H9 (cell line): ENCODE data around the gene F2RL3. TPM values are rescaled to one million over a fixed set of nuclear protein-coding genes. Genes with fewer than 3 reads are reported as not detected.

Source experiments
- DNase-seq: peaks from one replicate; pipeline ENCODE4 v3.0.0-alpha.2; 2017
- H2AFZ ChIP-seq: one replicate; pipeline ENCODE4 v1.6.1; 2013; ENCODE audit warnings: mild to moderate bottlenecking, low read length, control low read depth, moderate library complexity
- H2AK5ac ChIP-seq: 2 replicates; pipeline ENCODE4 v1.6.1; 2013; ENCODE audit warnings: low read length, control low read depth, mixed read lengths; ENCODE audit not compliant: insufficient read length
- H2BK120ac ChIP-seq: one replicate; pipeline ENCODE4 v1.6.1; 2013; ENCODE audit warnings: low read depth, mild to moderate bottlenecking, low read length, control low read depth, inconsistent platforms; ENCODE audit not compliant: poor library complexity, severe bottlenecking
- H2BK12ac ChIP-seq: 2 replicates; pipeline ENCODE4 v1.6.1; 2013; ENCODE audit warnings: low read length, control low read depth, mixed read lengths, low read depth; ENCODE audit not compliant: insufficient read length
- H2BK15ac ChIP-seq: 2 replicates; pipeline ENCODE4 v1.6.1; 2013; ENCODE audit warnings: low read depth, low read length, control low read depth
- H2BK20ac ChIP-seq: one replicate; pipeline ENCODE4 v1.6.1; 2013; ENCODE audit warnings: low read depth, mild to moderate bottlenecking, low read length, control low read depth, inconsistent platforms; ENCODE audit not compliant: poor library complexity, severe bottlenecking
- H2BK5ac ChIP-seq: 2 replicates; pipeline ENCODE4 v1.6.1; 2013; ENCODE audit warnings: low read length, control low read depth, mixed read lengths; ENCODE audit not compliant: insufficient read length
- H3K14ac ChIP-seq: 2 replicates; pipeline ENCODE4 v1.6.1; 2013; ENCODE audit warnings: low read length, control low read depth; ENCODE audit not compliant: insufficient read depth
- H3K18ac ChIP-seq: 2 replicates; pipeline ENCODE4 v1.6.1; 2013; ENCODE audit warnings: low read depth, mild to moderate bottlenecking, mixed read lengths, low read length, control low read depth; ENCODE audit not compliant: insufficient read length
- H3K23ac ChIP-seq: 2 replicates; pipeline ENCODE4 v1.6.1; 2013; ENCODE audit warnings: low read length, control low read depth, mixed read lengths, low read depth; ENCODE audit not compliant: insufficient read length
- H3K23me2 ChIP-seq: 2 replicates; pipeline ENCODE4 v1.6.1; 2013; ENCODE audit warnings: low read depth, mild to moderate bottlenecking, mixed read lengths, low read length, control low read depth; ENCODE audit not compliant: insufficient read length, poor library complexity, severe bottlenecking
- H3K27ac ChIP-seq: 2 replicates; pipeline ENCODE4 v1.5.1; 2013; ENCODE audit warnings: low read length, control low read depth, mixed read lengths, low read depth; ENCODE audit not compliant: insufficient read length
- H3K27me3 ChIP-seq: 2 replicates; pipeline ENCODE4 v1.6.1; 2013; ENCODE audit warnings: low read length, control low read depth, inconsistent platforms; ENCODE audit not compliant: insufficient read depth
- H3K4ac ChIP-seq: 2 replicates; pipeline ENCODE4 v1.6.1; 2013; ENCODE audit warnings: low read depth, mild to moderate bottlenecking, control low read depth, inconsistent platforms, low read length, moderate library complexity
- H3K4me1 ChIP-seq: 2 replicates; pipeline ENCODE4 v1.6.1; 2013; ENCODE audit warnings: low read length, control low read depth, inconsistent platforms; ENCODE audit not compliant: insufficient read depth
- H3K4me2 ChIP-seq: 2 replicates; pipeline ENCODE4 v1.6.1; 2013; ENCODE audit warnings: low read length, control low read depth, mixed read lengths; ENCODE audit not compliant: insufficient read length, insufficient read depth
- H3K56ac ChIP-seq: 2 replicates; pipeline ENCODE4 v1.6.1; 2013; ENCODE audit warnings: low read depth, mild to moderate bottlenecking, mixed read lengths, low read length, control low read depth; ENCODE audit not compliant: insufficient read length
- H3K79me1 ChIP-seq: 2 replicates; pipeline ENCODE4 v1.6.1; 2013; ENCODE audit warnings: low read depth, mild to moderate bottlenecking, moderate library complexity, low read length, control low read depth, inconsistent platforms; ENCODE audit not compliant: insufficient read depth, poor library complexity, severe bottlenecking
- H3K79me2 ChIP-seq: 2 replicates; pipeline ENCODE4 v1.6.1; 2013; ENCODE audit warnings: low read length, control low read depth, inconsistent platforms; ENCODE audit not compliant: insufficient read depth
- H3K9ac ChIP-seq: 2 replicates; pipeline ENCODE4 v1.6.1; 2013; ENCODE audit warnings: low read length, control low read depth, mixed read lengths; ENCODE audit not compliant: insufficient read length; ENCODE audit errors: extremely low read depth
- H3K9me3 ChIP-seq: one replicate; pipeline ENCODE4 v1.6.1; 2013; ENCODE audit warnings: low read depth, low read length, inconsistent platforms; ENCODE audit not compliant: control insufficient read depth
- H3T11ph ChIP-seq: one replicate; pipeline ENCODE4 v1.6.1; 2013; ENCODE audit warnings: mild to moderate bottlenecking, low read length, control low read depth, inconsistent platforms
- H4K20me1 ChIP-seq: one replicate; pipeline ENCODE4 v1.6.1; 2013; ENCODE audit not compliant: control insufficient read depth, insufficient read length, insufficient read depth
- H4K5ac ChIP-seq: 2 replicates; pipeline ENCODE4 v1.6.1; 2013; ENCODE audit warnings: low read depth, mild to moderate bottlenecking, mixed read lengths, low read length, control low read depth; ENCODE audit not compliant: insufficient read length
- H4K8ac ChIP-seq: replicated peaks from 2 replicates; pipeline ENCODE4 v1.6.1; 2013; ENCODE audit warnings: low read length, control low read depth, mixed read lengths, low read depth; ENCODE audit not compliant: insufficient read length
- H4K91ac ChIP-seq: 2 replicates; pipeline ENCODE4 v1.6.1; 2013; ENCODE audit warnings: low read depth, mild to moderate bottlenecking, moderate library complexity, mixed read lengths, low read length, control low read depth; ENCODE audit not compliant: insufficient read length
- H3K27ac Mint-ChIP-seq, 3 experiments: 2 replicates in 2 of 3; 3 replicates in 1 of 3; pipeline ENCODE4 v1.8.0; 2020 to 2021; ENCODE audit warnings: mixed read lengths in 3 of 3, mild to moderate bottlenecking in 1 of 3, moderate library complexity in 1 of 3
- H3K27me3 Mint-ChIP-seq: 2 replicates; pipeline ENCODE4 v1.8.0; 2021; ENCODE audit warnings: low read depth, mild to moderate bottlenecking, moderate library complexity, mixed read lengths
- H3K36me3 Mint-ChIP-seq, 3 experiments: 2 replicates in 2 of 3; 3 replicates in 1 of 3; pipeline ENCODE4 v1.8.0; 2020 to 2021; ENCODE audit warnings: low read depth in 3 of 3, mixed read lengths in 3 of 3; ENCODE audit not compliant: insufficient read depth in 1 of 3
- H3K4me1 Mint-ChIP-seq, 2 experiments: 2 replicates each; pipeline ENCODE4 v1.8.0; 2020; ENCODE audit warnings: mixed read lengths in 2 of 2
- H3K4me3 Mint-ChIP-seq, 2 experiments: 2 replicates in 1 of 2; 3 replicates in 1 of 2; pipeline ENCODE4 v1.8.0; 2020 to 2021; ENCODE audit warnings: mild to moderate bottlenecking in 2 of 2, mixed read lengths in 2 of 2, moderate library complexity in 1 of 2
- H3K9me3 Mint-ChIP-seq, 2 experiments: 2 replicates in 1 of 2; 3 replicates in 1 of 2; pipeline ENCODE4 v1.8.0; 2020; ENCODE audit warnings: mild to moderate bottlenecking in 2 of 2, mixed read lengths in 2 of 2, moderate library complexity in 1 of 2
- CTCF ChIP-seq: fragments of 200-600 bp; sonication (generic); conservative IDR thresholded peaks from 3 replicates; pipeline ENCODE4 v1.8.0; 2021; ENCODE audit warnings: antibody characterized with exemption, mild to moderate bottlenecking
- WGBS: extraction: QIAGEN DNeasy Blood & Tissue Kit; methylation state at CpG from one replicate; pipeline ENCODE4 v1.1.7; 2013; ENCODE audit warnings: missing lambda C conversion rate, low lambda C conversion rate, mixed read lengths; ENCODE audit not compliant: insufficient read length; ENCODE audit errors: extremely low coverage; 5-methylcytosine and 5-hydroxymethylcytosine counted together
- total RNA-seq: library from RNA; stranded (reverse); gene quantifications from 2 replicates; pipeline ENCODE4 v1.2.1, GENCODE V29; 2021

The F2RL3 gene
- total RNA-seq, 1 experiment from 2014 or later, result not detected

- H3K4me1 Mint-ChIP-seq, result no peaks in the 10 kb centered on the region
- Histone ChIP-seq H3K79me2 (no peaks in the 10 kb centered on the region), H4K5ac (no peak overlapping the region), H3K56ac (no peak overlapping the region), H2AK5ac (no peak overlapping the region), H3K14ac (no peak overlapping the region), H4K20me1 (no peaks in the 10 kb centered on the region), H3K4ac (no peak overlapping the region; the same call in 1 of the 2 replicates), H3K27ac (no peak overlapping the region), H3T11ph (no peak overlapping the region), H2BK120ac (no peak overlapping the region), H2BK15ac (no peak overlapping the region), H3K79me1 (no peaks in the 10 kb centered on the region), H3K9me3 (no peaks in the 10 kb centered on the region), H2BK20ac (no peak overlapping the region), H4K8ac (no peak overlapping the region), H3K27me3 (no peaks in the 10 kb centered on the region), H2BK5ac (no peak overlapping the region), H2BK12ac (no peak overlapping the region), H3K9ac (no peak overlapping the region), H3K18ac (no peak overlapping the region), H3K4me1 (no peaks in the 10 kb centered on the region), H2AFZ (no peak overlapping the region), H3K23me2 (no peaks in the 10 kb centered on the region), H3K4me2 (no peak overlapping the region), H3K23ac (no peak overlapping the region), H4K91ac (no peak overlapping the region)
- no peak for DNase-seq
- no peak for TF ChIP-seq CTCF
- no CpG with 5 or more reads among the region's 1 CpG for WGBS
- H3K36me3 Mint-ChIP-seq, result peaks cover 3 to 25% (median 12%) of the 10 kb centered on the region in 3 experiments; a peak in 6 of 7 replicates
- H3K27ac Mint-ChIP-seq, result peak overlapping the region in 2 of 3 experiments; percentile 25 to 53; a peak in 3 of 7 replicates
- no peak overlapping the region; a peak in 1 of 5 replicates for H3K4me3 Mint-ChIP-seq
- H3K27me3 Mint-ChIP-seq, result peaks cover 3% of the 10 kb centered on the region; the same call in 1 of the 2 replicates
- peaks cover 9 to 23% of the 10 kb centered on the region in 2 experiments; a peak in 4 of 5 replicates for H3K9me3 Mint-ChIP-seq
These were observed 33.8 kb downstream of the F2RL3 start for GRCh38 chr19:16922592-16922934.
